AG04450 (cell line): Measurements from ENCODE around the gene PDRG1. TPM values are rescaled to one million over a fixed set of nuclear protein-coding genes. Genes with fewer than 3 reads are reported as not detected.

ENCODE experiments used
- CTCF ChIA-PET: fragments of 300-600, 350-600 bp; formaldehyde crosslinking; extraction: SDS; loops from one replicate; lab custom pipeline; 2022; ENCODE audit warnings: antibody characterized with exemption, inconsistent platforms; lab: Charles Lee
- POLR2A ChIA-PET: fragments of 350-600 bp; formaldehyde crosslinking; extraction: SDS; loops from one replicate; lab custom pipeline; 2021; ENCODE audit warnings: antibody characterized with exemption, inconsistent platforms; lab: Yijun Ruan, JAX
- DNase-seq: peaks from one replicate; pipeline ENCODE4 v3.0.0-alpha.2; 2011; ENCODE audit warnings: low read depth, low spot score
- H3K27ac ChIP-seq: one replicate; pipeline ENCODE4 v1.5.1; 2012; ENCODE audit warnings: low read depth, low read length, control low read depth
- H3K27me3 ChIP-seq: one replicate; pipeline ENCODE4 v1.6.0; 2012; ENCODE audit warnings: low read length; ENCODE audit not compliant: control insufficient read depth, insufficient read depth
- H3K4me3 ChIP-seq: 2 replicates; pipeline ENCODE4 v1.5.1; 2011; ENCODE audit warnings: mild to moderate bottlenecking, low read depth, low read length, control low read depth
- H3K9me3 ChIP-seq: 2 replicates; pipeline ENCODE4 v1.5.1; 2012; ENCODE audit warnings: low read length; ENCODE audit not compliant: control insufficient read depth, insufficient read depth
- CTCF ChIP-seq: IDR thresholded peaks from 2 replicates; pipeline ENCODE4 v1.5.1; 2011; ENCODE audit warnings: low read depth, low read length, control low read depth, inconsistent platforms
- polyA plus RNA-seq: library from polyadenylated mRNA; depleted of rRNA; stranded (reverse); fragments of >200 nt; gene quantifications from 2 replicates; pipeline ENCODE4 v1.2.3, GENCODE V29; 2011

PDRG1 gene
- polyA plus RNA-seq, 1 experiment: 13.2 TPM

GRCh38 chr20:31909253-31910070 is 42.4 kb downstream of the PDRG1 start:
- CTCF ChIA-PET: interaction anchor here (1.0 to 1.1 kb wide), 2 partner anchors 42 to 121 kb away, joined by 3 read pairs; partner anchors contain the start of gene PDRG1
- H3K4me3 ChIP-seq: no peak overlapping the region
- H3K27me3 ChIP-seq: peaks cover 22% of the 10 kb centered on the region
- POLR2A ChIA-PET: interaction anchor here (1.1 kb wide), 1 partner anchor 32 kb away, joined by 14 read pairs; no protein-coding TSS in a partner anchor
- DNase-seq: no peak
- no peak overlapping the region for H3K27ac ChIP-seq
- no peak for TF ChIP-seq CTCF
- H3K9me3 ChIP-seq: no peaks in the 10 kb centered on the region

GRCh38 chr20:31908424-31908823 is 43.4 kb downstream of the PDRG1 start:
- Histone ChIP-seq H3K27me3 (peaks cover 13% of the 10 kb centered on the region), H3K4me3 (no peak overlapping the region), H3K27ac (no peak overlapping the region), H3K9me3 (no peaks in the 10 kb centered on the region)
- DNase-seq: no peak
- ChIA-PET CTCF (no interaction called here), POLR2A (interaction anchor here (0.6 kb wide), 1 partner anchor 340 kb away, joined by 3 read pairs; no protein-coding TSS in a partner anchor)
- TF ChIP-seq CTCF: no peak

GRCh38 chr20:31908016-31908415 is 43.8 kb downstream of the PDRG1 start:
- Histone ChIP-seq H3K9me3 (no peaks in the 10 kb centered on the region), H3K27ac (no peak overlapping the region), H3K27me3 (peaks cover 9% of the 10 kb centered on the region), H3K4me3 (no peak overlapping the region)
- DNase-seq: no peak
- TF ChIP-seq CTCF: no peak
- CTCF ChIA-PET: no interaction called here
- POLR2A ChIA-PET: interaction anchor here (0.6 kb wide), 1 partner anchor 340 kb away, joined by 3 read pairs; no protein-coding TSS in a partner anchor

GRCh38 chr20:31907046-31907445 is 44.8 kb downstream of the PDRG1 start:
- DNase-seq: no peak
- ChIA-PET CTCF (no interaction called here), POLR2A (no interaction called here)
- Histone ChIP-seq H3K9me3 (no peaks in the 10 kb centered on the region), H3K4me3 (no peak overlapping the region), H3K27me3 (peaks cover under 1% of the 10 kb centered on the region), H3K27ac (no peak overlapping the region)
- TF ChIP-seq CTCF: no peak

- H3K4me3 ChIP-seq: no peak overlapping the region
- CTCF ChIA-PET: interaction anchor here (0.7 kb wide), 1 partner anchor 722 kb away, joined by 4 read pairs; no protein-coding TSS in a partner anchor
- no peak for TF ChIP-seq CTCF
- H3K27ac ChIP-seq: no peak overlapping the region
- no peaks in the 10 kb centered on the region for H3K9me3 ChIP-seq
- H3K27me3 ChIP-seq: peaks cover 6% of the 10 kb centered on the region
- DNase-seq: no peak
- POLR2A ChIA-PET: no interaction called here
These were observed 45.8 kb downstream of the PDRG1 start for GRCh38 chr20:31906001-31906400.
